ENCODE data around the gene MMAB. TPM values are rescaled to one million over a fixed set of nuclear protein-coding genes. Genes with fewer than 3 reads are reported as not detected.

MMAB gene
- total and polyA plus RNA-seq, 7 donors, result 12.2 to 79.6 (median 28.9) TPM

- Histone ChIP-seq H3K27ac (no peak overlapping the region), H3K4me1 (no peaks in the 10 kb centered on the region), H3K36me3 (peaks cover 0 to 77% (median 9%) of the 10 kb centered on the region in 4 donors), H3K4me3 (no peak overlapping the region), H3K9me3 (no peaks in the 10 kb centered on the region), H3K27me3 (no peaks in the 10 kb centered on the region)
- WGBS, 2 donors, result 91 to 94% methylated on average over 30 of the region's 30 CpGs
- TF ChIP-seq EP300 (IDR thresholded peaks at IDR 0.05) (no peak), CTCF (IDR thresholded peaks at IDR 0.05) (no peak), POLR2AphosphoS5 (IDR thresholded peaks at IDR 0.05) (no peak), POLR2A (IDR thresholded peaks at IDR 0.05) (no peak)
- intact Hi-C loops (cut with DNase I), result no loop called here
- DNase-seq, result no peak
Observed at GRCh38 chr12:109563291-109564284, 9.7 kb downstream of the MMAB start.

- 94 to 96% methylated on average over 4 of the region's 4 CpGs for WGBS, 2 donors
- Histone ChIP-seq H3K9me3 (no peaks in the 10 kb centered on the region), H3K27me3 (no peaks in the 10 kb centered on the region), H3K4me1 (no peaks in the 10 kb centered on the region), H3K27ac (no peak overlapping the region), H3K36me3 (peaks cover 0 to 69% (median 9%) of the 10 kb centered on the region in 4 donors), H3K4me3 (no peak overlapping the region)
- intact Hi-C loops (cut with DNase I), result no loop called here
- TF ChIP-seq EP300 (IDR thresholded peaks at IDR 0.05) (no peak), CTCF (IDR thresholded peaks at IDR 0.05) (no peak), POLR2AphosphoS5 (IDR thresholded peaks at IDR 0.05) (no peak), POLR2A (IDR thresholded peaks at IDR 0.05) (no peak)
- no peak for DNase-seq
Observed at GRCh38 chr12:109562871-109563270, 10.4 kb downstream of the MMAB start.

- H3K27me3 ChIP-seq, result no peaks in the 10 kb centered on the region
- no peaks in the 10 kb centered on the region for H3K4me1 ChIP-seq
- H3K4me3 ChIP-seq, result no peak overlapping the region
- H3K9me3 ChIP-seq, result no peaks in the 10 kb centered on the region
- WGBS, 2 donors, result 97% methylated on average over 10 of the region's 10 CpGs
- TF ChIP-seq CTCF (IDR thresholded peaks at IDR 0.05) (no peak), EP300 (IDR thresholded peaks at IDR 0.05) (no peak)
- DNase-seq, result no peak
- H3K36me3 ChIP-seq, result peaks cover 0 to 57% (median 7%) of the 10 kb centered on the region in 4 donors
- H3K27ac ChIP-seq, result no peak overlapping the region
- intact Hi-C loops (cut with DNase I), result no loop called here
Observed at GRCh38 chr12:109561711-109562030, 11.6 kb downstream of the MMAB start.

GRCh38 chr12:109560867-109561710 is 12.2 kb downstream of the MMAB start:
- peaks cover 0 to 52% (median 5%) of the 10 kb centered on the region in 4 donors for H3K36me3 ChIP-seq
- no peaks in the 10 kb centered on the region for H3K9me3 ChIP-seq
- TF ChIP-seq CTCF (IDR thresholded peaks at IDR 0.05), result no peak
- TF ChIP-seq POLR2AphosphoS5 (IDR thresholded peaks at IDR 0.05), result no peak
- no peak for TF ChIP-seq EP300 (IDR thresholded peaks at IDR 0.05)
- TF ChIP-seq POLR2A (IDR thresholded peaks at IDR 0.05), result no peak
- no peak overlapping the region for H3K27ac ChIP-seq
- intact Hi-C loops (cut with DNase I), result no loop called here
- no peaks in the 10 kb centered on the region for H3K4me1 ChIP-seq
- no peaks in the 10 kb centered on the region for H3K27me3 ChIP-seq
- 88 to 94% methylated on average over 30 of the region's 30 CpGs for WGBS, 2 donors
- DNase-seq, result no peak
- H3K4me3 ChIP-seq, result no peak overlapping the region
